HG03139 (cell line): ENCODE results near the gene LAMA4.
"Not testable (repeated sequence)": the region's sequence is repeated elsewhere in the genome, so short reads cannot be mapped to it uniquely, and the experiment has no call there.

Experiments used
- ATAC-seq: cut with Tn5 transposase; IDR thresholded peaks from one replicate; pipeline ENCODE4 v1.9.1; 2021; ENCODE audit not compliant: unreplicated experiment

LAMA4 gene

DNA sequence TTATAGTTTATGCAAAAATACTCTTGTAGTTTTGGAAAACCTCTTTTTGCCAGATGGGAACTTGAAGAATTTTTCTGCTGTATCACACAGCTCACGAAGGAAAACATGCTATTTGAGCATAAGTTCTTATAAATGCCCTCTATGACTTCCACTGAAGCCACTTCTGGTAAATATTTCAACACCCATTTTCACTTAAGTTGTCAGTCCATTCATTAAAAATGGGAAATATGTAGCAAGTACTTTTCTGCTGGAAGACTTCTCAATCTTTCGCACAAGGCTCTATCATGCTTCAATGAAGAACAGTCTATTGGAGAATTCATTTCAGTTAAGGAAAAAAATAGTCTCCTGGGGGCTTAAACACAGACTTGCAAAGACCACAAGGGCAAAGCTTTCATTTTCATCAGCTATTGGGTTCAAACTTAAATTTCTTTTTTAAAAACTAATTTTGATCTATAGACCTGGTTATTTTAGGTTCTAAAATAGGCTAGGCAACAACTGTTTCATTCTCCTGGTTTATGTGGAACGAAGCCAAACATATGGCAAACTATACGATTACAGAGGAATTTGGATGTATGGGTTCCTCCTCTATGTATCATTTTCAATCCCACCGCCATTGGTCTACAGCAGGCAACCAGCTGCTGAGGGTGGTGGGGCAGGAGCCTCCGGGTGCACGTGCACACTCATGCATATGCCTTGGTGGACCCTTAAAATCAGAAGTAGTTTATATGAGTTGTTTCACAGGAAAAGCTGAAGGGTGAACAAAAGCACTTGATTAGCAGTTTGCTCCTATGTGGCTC, 38.7 kb downstream of the LAMA4 start:
- ATAC-seq = no peak

DNA sequence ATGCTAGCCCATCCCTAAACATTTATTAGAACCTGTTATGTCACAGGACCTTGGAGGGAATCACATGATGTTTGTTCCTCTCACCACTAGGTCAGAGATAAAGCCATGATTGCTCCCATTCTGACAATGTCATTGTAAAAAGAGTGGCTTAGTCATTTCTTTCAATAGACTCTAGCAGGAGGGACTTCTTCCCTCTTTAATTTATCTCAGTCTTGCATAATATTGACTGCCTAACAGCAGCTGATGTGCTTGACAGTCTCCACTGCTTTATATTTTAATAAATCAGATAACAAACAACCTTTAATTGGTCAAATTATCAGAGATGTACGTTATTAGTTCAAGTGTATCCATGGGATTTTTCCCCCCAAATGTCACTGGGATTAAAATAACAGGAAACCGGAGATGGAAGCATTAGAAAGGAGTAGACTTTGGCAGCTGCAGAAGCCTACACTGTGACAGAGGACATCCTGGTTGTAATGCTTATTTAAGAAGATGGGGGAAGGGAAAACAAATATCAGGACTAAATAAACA, 39.6 kb downstream of the LAMA4 start:
- no peak for ATAC-seq

DNA sequence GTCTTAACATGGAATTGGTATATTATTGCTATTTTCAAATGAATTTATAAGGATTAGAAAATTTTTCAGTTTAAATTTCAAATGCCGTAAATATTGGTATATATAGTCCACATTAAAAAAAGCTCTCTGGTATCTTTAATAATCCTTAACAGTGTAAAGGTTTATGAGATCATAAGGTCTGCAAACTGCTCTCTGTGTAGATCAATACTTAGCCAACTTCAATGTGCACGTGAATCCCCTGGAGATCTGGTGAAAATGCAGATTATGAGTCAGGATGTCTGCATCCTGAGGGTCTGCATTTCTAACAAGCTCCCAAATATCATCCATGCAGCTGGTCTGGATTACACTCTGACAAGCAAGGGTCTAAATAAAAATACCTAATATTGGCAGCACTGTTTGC, 43.5 kb downstream of the LAMA4 start:
- no peak for ATAC-seq

DNA sequence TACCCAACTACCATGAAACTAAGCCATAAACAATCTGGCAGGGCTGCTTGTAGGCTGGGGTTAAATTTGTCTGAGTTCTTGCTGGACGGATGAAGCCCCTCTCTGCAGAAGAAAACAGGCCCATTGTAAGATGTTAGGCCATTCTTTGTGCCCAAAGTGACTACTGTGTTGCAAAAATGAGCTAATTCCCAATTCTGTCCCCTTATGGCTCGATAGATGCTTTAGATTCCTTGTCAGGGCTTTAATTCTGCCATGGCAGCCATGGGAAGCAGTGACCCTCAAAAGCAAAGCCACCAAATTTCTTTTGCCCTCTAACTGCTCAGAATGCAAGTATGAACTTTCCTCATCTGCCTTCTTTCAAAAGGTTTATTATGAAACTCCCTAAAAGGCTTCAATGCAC, 45.2 kb downstream of the LAMA4 start:
- no peak for ATAC-seq

DNA sequence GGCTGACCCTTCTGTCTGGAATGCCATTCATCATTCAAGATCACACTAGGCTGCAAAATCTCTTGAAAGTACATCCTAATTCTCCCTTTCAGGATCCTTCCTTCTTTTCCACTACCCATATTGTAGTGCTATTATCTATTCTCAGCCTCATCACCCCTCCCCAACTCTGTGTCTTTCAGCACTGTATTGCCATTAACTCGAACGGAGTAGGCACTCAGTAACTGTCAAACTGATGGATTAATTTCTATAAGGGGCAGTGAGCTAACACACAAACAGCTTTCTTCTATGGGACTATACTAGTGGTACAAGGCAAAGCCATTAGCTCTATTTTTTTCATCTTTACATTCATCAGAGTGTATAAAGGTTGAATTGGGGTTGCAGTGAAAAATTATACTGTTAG, 46.6 kb downstream of the LAMA4 start:
- ATAC-seq = no peak

DNA sequence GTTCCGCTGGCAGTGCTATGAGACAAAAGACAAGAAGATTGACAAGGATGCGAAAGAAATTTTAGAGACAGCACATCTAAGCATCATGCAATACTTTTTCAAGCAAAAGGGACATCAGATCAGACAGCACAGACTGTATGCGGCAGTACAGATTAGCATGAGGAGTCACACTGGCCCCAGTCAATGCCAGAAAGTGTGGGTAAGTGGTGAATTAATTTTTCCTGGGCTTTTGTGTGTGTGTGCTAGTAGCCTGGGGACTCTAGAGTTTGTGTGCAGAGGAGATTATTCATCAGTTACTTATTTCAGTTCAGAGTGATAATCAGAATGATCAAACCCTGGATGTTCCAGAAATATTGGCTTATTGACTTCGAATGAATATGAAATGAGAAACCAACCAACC, 47.2 kb downstream of the LAMA4 start:
- no peak for ATAC-seq

DNA sequence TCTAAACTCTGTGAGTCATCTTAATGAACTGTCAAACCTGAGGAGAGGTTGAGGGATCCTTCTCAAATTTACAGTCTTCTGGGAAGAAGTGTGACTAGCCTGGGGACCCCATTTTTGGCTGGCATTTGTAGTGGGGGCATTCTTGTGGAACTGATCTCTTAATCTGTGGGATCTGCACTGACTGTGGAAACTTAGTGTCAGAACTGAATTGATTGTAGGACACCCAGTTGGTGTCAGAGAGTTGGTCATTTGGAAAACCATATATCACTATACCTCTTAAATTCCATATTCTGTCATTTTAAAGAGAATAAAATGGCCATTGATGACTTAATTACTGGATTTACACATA, 48.3 kb downstream of the LAMA4 start:
- no peak for ATAC-seq

DNA sequence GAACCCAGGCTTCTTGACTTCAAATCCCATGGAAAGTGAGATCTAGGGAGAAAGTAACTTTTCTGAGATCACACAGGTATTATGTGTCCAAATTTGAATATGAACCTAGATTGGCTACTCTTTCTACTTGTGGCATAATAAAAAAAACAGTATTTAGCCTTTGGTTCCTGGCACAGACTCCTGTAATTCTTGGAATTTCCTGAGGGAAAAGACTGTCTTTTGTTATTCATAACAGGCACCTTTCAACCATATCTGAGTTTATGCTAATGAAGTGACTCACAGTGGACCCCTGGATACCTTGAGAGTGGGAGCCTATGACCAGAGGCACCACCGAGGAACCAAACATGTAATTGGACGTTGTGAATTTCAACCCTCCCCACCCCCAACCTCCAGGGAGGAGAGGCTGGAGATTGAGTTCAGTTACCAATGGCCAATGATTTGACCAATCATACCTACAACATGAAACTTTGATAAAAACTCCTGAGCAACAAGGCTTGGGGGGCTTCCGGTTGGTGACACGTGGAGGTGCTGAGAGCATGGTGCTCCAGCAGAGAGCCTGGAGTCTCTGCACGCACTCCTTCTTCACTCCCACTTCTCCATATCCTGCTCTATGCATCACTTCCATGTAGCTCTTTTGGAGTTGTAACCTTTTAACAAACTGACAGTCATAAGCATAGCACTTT, 48.8 kb downstream of the LAMA4 start:
- ATAC-seq = no peak

DNA sequence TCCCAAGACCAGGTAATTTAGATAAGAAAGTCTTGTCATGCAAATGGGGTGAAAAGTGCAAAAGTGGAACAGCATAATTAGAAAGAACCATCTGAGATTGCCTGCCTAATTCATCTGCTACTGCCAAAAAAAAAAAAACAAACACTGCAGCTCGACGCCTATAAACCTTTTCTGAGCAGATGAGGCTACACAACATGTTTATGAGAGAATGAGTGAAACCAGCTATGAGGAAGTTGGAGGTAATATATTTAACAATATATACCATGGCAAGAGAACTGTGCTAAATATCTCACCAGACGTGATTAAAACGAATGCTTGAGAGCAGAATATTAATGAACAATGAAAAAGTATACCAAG, 50.0 kb downstream of the LAMA4 start:
- ATAC-seq = no peak

DNA sequence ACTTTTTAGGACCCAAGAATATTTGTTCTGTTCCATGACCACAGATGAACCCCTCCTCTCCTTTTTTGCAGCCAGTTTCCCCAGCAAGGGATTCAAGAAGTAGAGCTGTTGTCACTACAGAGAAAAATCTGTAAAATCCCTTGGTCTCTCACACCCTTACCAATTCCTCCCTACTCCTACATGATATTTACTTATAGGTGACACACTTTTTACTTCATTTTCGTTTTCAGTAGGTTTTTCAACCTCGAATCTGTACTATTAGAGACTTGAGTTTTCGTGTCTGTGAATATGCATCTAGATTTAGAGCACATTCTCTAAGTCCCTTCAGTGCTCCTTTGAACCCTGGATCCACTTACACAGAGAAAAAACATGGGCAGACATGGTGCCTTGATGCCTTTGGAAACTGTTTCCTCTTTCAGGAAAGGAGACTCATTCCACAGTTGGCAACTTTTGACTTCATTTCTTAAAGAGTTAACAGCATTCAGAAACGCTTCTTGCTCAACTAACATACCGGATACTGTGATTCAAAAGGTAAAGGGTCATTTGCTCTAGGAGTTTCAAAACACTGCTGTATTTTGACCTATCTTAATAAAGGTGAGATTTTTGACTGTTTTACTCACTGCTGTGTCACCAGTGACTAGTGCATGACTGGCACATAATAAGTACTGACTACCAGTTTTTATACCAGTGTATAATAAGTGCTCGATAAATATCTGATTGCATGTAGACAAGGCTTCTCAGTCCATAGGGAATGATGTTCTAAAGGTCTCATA, 50.6 kb downstream of the LAMA4 start:
- no peak for ATAC-seq

DNA sequence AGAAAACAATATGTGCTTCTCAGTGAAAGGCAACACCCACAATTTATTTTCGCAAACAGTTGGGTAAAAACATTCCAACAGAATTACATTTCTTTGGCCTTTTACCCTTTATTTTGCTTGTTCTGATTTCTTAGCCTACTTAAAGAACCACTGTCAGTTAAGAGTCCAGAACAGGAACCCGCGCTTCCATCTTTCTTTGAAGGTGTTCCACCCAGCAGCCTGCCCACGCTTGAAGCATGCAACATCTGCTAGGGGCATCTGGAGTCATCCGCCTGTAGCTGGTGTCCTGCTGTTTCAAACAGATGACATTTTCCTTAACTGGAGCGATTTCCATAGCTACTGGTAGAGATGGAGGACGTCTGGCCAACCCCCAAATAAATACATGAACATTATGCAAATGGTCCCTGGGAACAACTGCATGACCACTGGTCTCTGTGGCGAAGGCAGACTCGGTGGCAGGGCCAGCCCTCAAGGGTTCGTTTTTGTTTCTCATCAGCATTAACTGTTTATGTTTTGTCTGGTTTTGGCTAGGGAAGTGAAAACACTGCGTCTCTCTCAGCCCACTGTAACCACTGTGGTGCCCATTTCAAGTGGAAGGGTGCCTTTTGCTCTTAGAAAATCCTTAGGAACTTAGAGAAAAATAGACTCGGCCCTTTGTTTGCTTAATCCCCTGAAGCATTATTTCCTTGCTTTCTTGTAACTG, 51.6 kb downstream of the LAMA4 start:
- no peak for ATAC-seq

DNA sequence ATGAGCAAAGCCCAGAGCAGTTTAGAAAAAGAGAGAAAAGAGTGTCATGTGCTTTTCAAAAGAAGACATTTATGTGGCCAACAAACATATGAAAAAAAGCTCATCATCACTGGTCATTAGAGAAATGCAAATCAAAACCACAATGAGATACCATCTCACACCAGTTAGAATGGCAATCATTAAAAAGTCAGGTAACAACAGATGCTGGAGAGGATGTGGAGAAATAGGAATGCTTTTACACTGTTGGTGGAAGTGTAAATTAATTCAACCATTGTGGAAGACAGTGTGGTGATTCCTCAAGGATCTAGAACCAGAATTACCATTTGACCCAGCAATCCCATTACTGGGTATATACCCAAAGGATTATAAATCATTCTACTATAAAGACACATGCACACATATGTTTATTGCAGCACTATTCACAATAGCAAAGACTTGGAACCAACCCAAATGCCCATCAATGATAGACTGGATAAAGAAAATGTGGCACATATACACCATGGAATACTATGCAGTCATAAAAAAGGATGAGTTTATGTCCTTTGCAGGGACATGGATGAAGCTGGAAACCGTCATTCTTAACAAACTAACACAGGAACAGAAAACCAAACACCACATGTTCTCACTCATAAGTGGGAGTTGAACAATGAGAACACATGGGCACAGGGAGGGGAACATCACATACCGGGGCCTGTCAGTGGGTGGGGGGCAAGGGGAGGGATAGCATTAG, 54.0 kb downstream of the LAMA4 start:
- not testable (repeated sequence) for ATAC-seq

DNA sequence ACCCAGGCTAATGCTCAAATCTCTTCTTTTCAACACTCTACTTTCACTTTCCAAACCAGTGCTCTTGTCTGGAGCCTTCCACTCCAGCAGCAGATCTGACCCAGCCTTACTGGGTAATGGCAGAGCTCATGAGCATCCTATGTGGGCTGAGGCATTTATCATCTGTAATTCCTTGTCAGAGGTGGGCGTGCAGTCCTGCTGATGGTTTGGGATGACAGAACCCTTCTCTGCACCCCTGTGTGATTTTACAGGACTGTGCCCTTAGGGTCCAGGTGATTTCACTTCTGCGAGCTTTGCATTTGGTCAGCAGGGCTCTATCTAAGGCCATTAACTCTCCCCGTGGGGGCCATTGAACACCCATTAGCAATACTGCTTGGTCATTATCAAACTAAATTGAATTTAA, 55.4 kb downstream of the LAMA4 start:
- ATAC-seq = no peak

DNA sequence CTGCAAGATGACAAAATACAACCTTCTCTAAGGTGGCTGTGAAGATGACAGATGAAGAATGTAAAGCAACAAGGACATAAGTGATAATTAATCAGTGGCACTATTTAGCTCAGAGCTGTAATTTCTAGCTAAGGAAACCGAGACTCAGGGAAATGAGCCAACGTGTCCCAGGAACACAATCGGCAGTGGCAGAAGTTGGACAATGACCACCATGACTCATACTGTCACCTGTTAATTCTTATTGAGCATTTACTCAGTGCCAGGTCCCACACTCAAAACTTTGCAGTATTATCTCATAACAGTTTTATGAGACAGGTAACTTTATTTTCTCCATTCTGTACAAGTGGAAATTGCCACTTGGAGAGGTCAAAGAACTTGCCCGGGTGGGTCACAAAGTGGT, 55.8 kb downstream of the LAMA4 start:
- ATAC-seq = no peak

DNA sequence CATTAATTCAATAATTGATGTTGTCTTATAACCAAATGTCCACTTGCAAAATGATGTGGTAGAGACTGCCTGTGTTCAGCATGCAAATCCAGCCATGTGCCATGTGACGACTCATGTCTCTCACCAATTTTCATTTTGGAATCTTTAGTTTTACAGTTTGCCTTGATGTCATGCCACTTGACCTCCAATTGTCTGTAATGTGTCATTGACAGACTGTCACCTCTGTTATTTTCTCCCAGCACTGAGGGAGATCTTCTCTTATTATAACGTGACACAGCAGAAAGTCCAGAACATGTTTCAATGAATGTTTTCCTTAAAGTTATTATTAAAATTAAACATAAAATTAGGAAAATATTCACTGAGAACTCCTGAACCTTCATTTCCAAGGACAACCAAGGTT, 56.7 kb downstream of the LAMA4 start:
- ATAC-seq = no peak

DNA sequence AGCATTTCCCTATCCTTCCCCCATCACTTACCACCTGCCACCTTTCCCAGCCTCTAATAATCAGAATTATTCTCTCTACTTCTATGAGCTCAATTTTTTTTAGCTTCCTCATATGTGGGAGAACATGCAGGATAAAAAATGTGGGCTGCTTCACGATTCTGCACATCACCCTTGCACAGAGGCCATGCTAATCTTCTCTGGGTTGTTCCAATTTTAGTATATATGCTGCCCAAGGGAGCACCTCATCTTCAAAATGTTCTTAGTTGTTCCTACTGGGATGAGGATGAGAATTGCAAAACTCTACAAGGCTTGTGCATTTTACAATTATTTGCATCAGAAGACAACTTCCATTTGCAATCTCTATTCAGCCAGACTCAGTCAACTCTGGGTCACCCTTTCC, 58.1 kb downstream of the LAMA4 start:
- ATAC-seq = no peak

DNA sequence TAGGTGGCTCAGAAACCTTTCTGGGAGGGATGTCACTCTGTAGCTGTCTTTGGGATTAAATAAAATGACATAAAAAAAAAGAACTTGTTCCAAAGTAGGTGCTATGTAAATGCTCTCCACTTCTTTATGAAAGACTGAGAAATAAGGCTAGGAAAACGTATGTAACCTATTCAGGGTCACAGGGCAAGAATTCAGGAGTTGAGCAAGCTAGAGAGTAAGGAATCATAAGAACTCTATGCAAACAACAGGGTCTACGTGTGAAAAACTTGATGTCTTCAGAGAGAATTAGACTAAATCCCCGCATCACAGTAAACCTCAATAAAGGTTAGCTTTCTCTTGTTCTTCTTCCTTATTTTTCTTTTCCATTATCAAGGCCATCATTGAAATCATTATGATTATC, 59.2 kb downstream of the LAMA4 start:
- no peak for ATAC-seq

DNA sequence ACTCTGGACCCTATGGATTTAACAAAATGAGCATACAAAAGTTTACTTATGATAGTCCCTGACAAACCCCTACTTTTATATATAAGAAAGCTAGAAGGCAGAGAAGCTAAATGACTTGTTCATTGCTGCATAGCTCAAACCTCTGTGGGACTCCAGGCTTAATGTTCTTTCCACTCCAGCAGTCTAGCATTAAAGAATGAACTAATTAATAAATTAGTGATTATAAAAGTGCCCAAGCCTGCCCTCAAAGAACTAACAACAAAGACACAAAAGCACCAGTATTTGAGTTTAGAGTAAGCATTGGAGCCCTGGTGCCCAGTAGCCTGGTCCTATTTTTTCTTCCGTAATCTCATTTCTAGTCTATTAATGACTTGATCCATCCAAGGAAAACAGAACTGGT, 59.9 kb downstream of the LAMA4 start:
- no peak for ATAC-seq

DNA sequence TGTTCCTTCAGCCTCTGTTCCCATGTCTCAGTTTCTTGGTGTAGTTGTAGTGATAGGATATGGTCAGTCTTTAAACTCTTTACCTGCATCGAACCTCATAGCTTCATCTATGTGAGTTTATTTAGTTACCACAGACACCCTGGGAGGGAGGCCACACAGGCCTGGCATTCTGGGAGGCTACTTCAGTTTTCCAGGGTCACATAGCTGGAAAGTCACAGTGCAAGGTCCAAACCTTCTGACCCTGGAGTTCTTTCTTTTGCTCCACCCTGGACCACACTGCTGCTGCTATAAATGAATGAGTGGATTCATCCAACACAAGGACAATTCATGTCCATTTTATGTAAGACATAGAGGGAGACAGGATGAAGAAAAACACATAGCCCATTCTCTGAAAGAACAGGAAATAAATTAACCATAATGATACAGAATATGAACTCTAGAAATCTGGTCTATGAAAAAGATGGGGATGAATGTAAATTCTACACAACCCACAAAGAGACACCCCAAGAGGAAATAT, 60.8 kb downstream of the LAMA4 start:
- ATAC-seq = no peak

DNA sequence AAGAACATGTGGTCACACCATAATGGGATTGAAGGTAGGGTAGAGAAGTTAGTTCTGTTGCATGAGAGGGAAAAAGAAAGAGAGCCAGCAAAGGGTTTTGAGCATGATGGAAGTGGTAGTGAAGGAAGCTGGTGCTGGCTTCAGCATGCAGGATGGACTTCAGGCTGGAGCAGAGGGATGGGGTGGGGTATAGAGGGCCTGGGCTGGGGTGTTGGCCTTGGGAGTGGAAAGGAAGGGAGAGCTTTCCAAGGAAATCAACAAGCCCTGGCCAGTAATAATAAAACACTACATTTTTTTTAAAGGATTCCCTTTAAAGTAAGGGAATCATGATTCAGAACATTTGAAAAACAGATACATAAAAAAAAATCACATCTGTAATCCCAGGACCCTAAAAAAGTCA, 61.2 kb downstream of the LAMA4 start:
- ATAC-seq = no peak
